GM12801 (cell line): ENCODE data around the gene KRT32.

Experiments used
- CTCF ChIP-seq: IDR thresholded peaks from one replicate; pipeline ENCODE4 v1.5.1; 2011; ENCODE audit warnings: control low read depth; ENCODE audit not compliant: insufficient read length; ENCODE audit errors: extremely low read depth

KRT32 gene

GRCh38 chr17:41416479-41416878 lies 50.7 kb downstream of the KRT32 start:
- TF ChIP-seq CTCF: no peak

- TF ChIP-seq CTCF: no peak
These were observed 51.3 kb downstream of the KRT32 start for GRCh38 chr17:41415833-41416335.

- TF ChIP-seq CTCF: no peak
These were observed 51.8 kb downstream of the KRT32 start for GRCh38 chr17:41415411-41415810.

GRCh38 chr17:41413982-41414381 lies 53.2 kb downstream of the KRT32 start:
- TF ChIP-seq CTCF: no peak

- TF ChIP-seq CTCF: no peak
These were observed 53.7 kb downstream of the KRT32 start for GRCh38 chr17:41413353-41413957.

GRCh38 chr17:41411072-41411840 lies 55.9 kb downstream of the KRT32 start:
- no peak for TF ChIP-seq CTCF
